Heart right ventricle (tissue), 16 donors: ENCODE data around the gene CALM1. TPM values are rescaled to one million over a fixed set of nuclear protein-coding genes. Genes with fewer than 3 reads are reported as not detected.

Experiments used
- ATAC-seq, 8 donors: fragments of 200-7000 bp; cut with Tn5 transposase; one replicate each; pipeline ENCODE4 v1.9.1; 2020; ENCODE audit warnings: mild to moderate bottlenecking in 8 of 8, moderate library complexity in 8 of 8, moderate number of reproducible peaks in 1 of 8
- DNase-seq, 2 donors: peaks; one replicate each; pipeline ENCODE4 v3.0.0-alpha.2; 2020
- H3K27ac ChIP-seq, 10 donors: fragments of 200-600 bp; sonication (generic) in 2 of 10; one replicate each; pipeline versions ENCODE4 v1.5.0 to v1.8.0; 2020 to 2022; ENCODE audit warnings: mild to moderate bottlenecking in 3 of 10
- H3K27me3 ChIP-seq, 7 donors: fragments of 200-600 bp; one replicate each; pipeline ENCODE4 v1.8.0; 2021 to 2022; ENCODE audit warnings: mild to moderate bottlenecking in 2 of 7
- H3K36me3 ChIP-seq, 9 donors: fragments of 200-600 bp; sonication (generic) in 1 of 9; one replicate each; pipeline versions ENCODE4 v1.5.0 to v1.8.0; 2020 to 2022; ENCODE audit warnings: mild to moderate bottlenecking in 2 of 9
- H3K4me1 ChIP-seq, 9 donors: fragments of 200-600 bp; sonication (generic) in 1 of 9; one replicate each; pipeline versions ENCODE4 v1.5.0 to v1.8.0; 2020 to 2022; ENCODE audit warnings: mild to moderate bottlenecking in 4 of 9
- H3K4me3 ChIP-seq, 10 donors: fragments of 200-600 bp; sonication (generic) in 2 of 10; one replicate each; pipeline versions ENCODE4 v1.5.0 to v1.8.0; 2020 to 2022; ENCODE audit warnings: mild to moderate bottlenecking in 7 of 10, moderate library complexity in 2 of 10
- H3K9me3 ChIP-seq, 11 donors: fragments of 200-600 bp in 10 of 11; sonication (generic) in 2 of 11; one replicate each; pipeline versions ENCODE4 v1.5.0 to v1.8.0; 2013 to 2022; ENCODE audit warnings: mild to moderate bottlenecking in 2 of 11, control low read depth in 1 of 11, moderate library complexity in 1 of 11
- CTCF ChIP-seq, 9 donors: fragments of 200-600 bp; sonication (generic) in 2 of 9; IDR thresholded peaks; one replicate each; pipeline versions ENCODE4 v1.5.0 to v1.8.0; 2021 to 2022; ENCODE audit warnings: antibody characterized with exemption in 9 of 9, mild to moderate bottlenecking in 5 of 9, moderate library complexity in 1 of 9
- WGBS, 2 donors: extraction: QIAGEN DNeasy Blood & Tissue Kit; methylation state at CpG; one replicate each; pipeline ENCODE4 v1.1.7; 2013; ENCODE audit warnings: inconsistent platforms in 1 of 2; 5-methylcytosine and 5-hydroxymethylcytosine counted together
- intact Hi-C, 10 donors: fragments of 100-400 bp; cut with DNase I; formaldehyde crosslinking; loops; one replicate each; pipeline versions ENCODE4 v1.11.1 to v1.14.2; 2022
- polyA plus RNA-seq, 2 donors: library from polyadenylated mRNA; stranded (reverse); fragments of 200-250 nt; gene quantifications; one replicate each; pipeline ENCODE4 v1.2.3, GENCODE V29; 2013
- total RNA-seq, 10 donors: library from RNA; stranded (reverse); fragmentation: NEBNext Ultra II Directional in 3 of 10; extraction: Animal tissue kit (Norgen Biotek cat#: 25700) in 3 of 10; gene quantifications; one replicate each; pipeline versions ENCODE4 v1.2.1 to v1.2.4, GENCODE V29; 2021 to 2023
- donor health status: Arrhythmogenic right ventricular cardiomyopathy.
- donor health status: ischemic (EF 13 %, LVEDD 7.1; RV severe dilation, severe dysfunction).
- donor health status: healthy with polysubstance abuse.
- donor health status: DM: no; HTN: yes; CAD: no.
- donor health status: DM: no; HTN: no; CAD: no.
- donor health status: ischemic (EF 25% LVEDD 6.9; RV normal size, moderate dysfunction).
- donor health status: ischemic (EF 25% LVEDD 5.7; RV mildly dilated, moderate dysfunction).
- donor health status: healthy.
- donor health status: DM: yes; HTN: yes; CAD: no.
- donor health status: Ischemic cardiomyopathy.
- donor health status: ischemic (EF 35%, LVEDD 5.7; RV mildly dilated, moderate dysfunction).
- donor health status: nonischemic (EF 11% LVEDD 7.7; RV severe dilation, severe dysfunction).
- donor health status: DM: yes; HTN: yes; CAD: no.
- donor health status: PGD.
- donor health status: ischemic (EF 29% LVEDD 5.4; RV normal size, mild dysfunction).
- donor health status: nonischemic (EF 23%, LVEDD 6.1; RV moderate dilation, normal function).

The CALM1 gene
- total and polyA plus RNA-seq, 12 donors: 293 to 787 (median 444) TPM

- WGBS, 2 donors: 97 to 98% methylated on average over 13 of the region's 13 CpGs
- ATAC-seq (no peak), DNase-seq (no peak)
- Histone ChIP-seq H3K9me3 (peaks cover 0 to under 1% (median 0%) of the 10 kb centered on the region in 11 donors), H3K4me1 (peaks cover 8 to 49% (median 31%) of the 10 kb centered on the region in 9 donors), H3K36me3 (no peaks in the 10 kb centered on the region), H3K4me3 (no peak overlapping the region), H3K27ac (no peak overlapping the region), H3K27me3 (no peaks in the 10 kb centered on the region)
- TF ChIP-seq CTCF (IDR thresholded peaks at IDR 0.05): no peak
- intact Hi-C loops: no loop called here
Measured at GRCh38 chr14:90423166-90423565, 26.3 kb downstream of the CALM1 start.

DNA sequence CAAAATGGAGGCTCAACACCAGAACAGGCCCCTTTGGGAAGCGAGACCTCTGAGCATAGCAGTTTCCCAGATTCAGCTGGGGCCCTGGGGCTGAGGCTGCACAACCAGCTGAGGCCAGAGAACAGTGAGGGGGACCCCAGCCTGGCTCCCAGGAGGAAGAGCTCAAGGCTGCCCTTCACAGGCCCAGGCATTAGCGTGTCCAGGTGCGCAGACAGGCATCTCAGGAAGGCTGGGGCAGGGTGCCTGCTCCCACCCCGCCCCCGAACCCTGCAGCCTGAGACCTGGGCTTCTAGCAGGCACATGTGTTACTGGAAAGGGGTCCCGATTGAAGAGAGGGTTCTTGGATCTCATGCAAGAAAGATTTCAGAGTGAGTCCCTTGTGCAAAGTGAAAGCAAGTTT, 27.2 kb downstream of the CALM1 start:
- no peak for ATAC-seq
- DNase-seq: no peak
- Histone ChIP-seq H3K27ac (no peak overlapping the region), H3K27me3 (no peaks in the 10 kb centered on the region), H3K4me1 (peaks cover 5 to 49% (median 32%) of the 10 kb centered on the region in 9 donors), H3K36me3 (no peaks in the 10 kb centered on the region), H3K4me3 (no peak overlapping the region), H3K9me3 (peaks cover 0 to 3% (median 0%) of the 10 kb centered on the region in 11 donors)
- intact Hi-C loops: no loop called here
- no peak for TF ChIP-seq CTCF (IDR thresholded peaks at IDR 0.05)
- WGBS, 2 donors: 93 to 95% methylated on average over 6 of the region's 6 CpGs

DNA sequence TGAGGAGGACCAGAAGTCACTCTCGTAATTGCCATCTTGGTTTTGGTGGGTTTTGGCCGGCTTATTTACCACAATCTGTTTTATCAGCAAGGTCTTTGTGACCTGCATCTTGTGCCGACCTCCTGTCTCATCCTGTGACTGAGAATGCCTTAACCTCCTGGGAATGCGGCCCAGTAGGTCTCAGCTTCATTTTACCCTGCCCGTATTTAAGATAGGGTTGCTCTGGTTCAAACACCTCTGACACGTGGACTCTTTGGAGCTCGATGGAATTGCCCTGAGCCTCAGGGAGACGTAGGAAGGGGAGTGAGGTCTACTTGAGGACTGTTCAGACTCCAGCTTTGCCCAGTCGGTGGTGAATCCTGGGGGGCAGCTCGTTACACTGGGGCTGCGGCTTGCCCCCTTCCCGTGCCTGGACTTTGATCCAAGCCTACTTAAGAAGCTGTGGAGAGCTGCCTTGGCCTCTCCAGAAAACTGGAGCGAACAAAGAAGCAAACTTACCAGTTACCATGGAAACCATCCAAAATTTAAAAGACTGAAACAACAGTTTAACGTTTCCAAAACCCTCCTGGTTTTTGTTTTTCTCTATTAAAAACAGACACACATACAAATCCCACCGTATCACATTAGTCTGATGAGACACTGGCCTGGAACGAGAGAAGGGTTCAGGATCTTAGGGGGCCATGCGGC, 28.0 kb downstream of the CALM1 start:
- no peak for TF ChIP-seq CTCF (IDR thresholded peaks at IDR 0.05)
- no peaks in the 10 kb centered on the region for H3K36me3 ChIP-seq
- intact Hi-C loops: no loop called here
- no peaks in the 10 kb centered on the region for H3K27me3 ChIP-seq
- no peak overlapping the region for H3K4me3 ChIP-seq
- peaks cover 0 to 6% (median 0%) of the 10 kb centered on the region in 11 donors for H3K9me3 ChIP-seq
- WGBS, 2 donors: 86 to 88% methylated on average over 17 of the region's 17 CpGs
- H3K27ac ChIP-seq: no peak overlapping the region
- H3K4me1 ChIP-seq: peaks cover 4 to 47% (median 24%) of the 10 kb centered on the region in 9 donors
- no peak for ATAC-seq
- no peak for DNase-seq

DNA sequence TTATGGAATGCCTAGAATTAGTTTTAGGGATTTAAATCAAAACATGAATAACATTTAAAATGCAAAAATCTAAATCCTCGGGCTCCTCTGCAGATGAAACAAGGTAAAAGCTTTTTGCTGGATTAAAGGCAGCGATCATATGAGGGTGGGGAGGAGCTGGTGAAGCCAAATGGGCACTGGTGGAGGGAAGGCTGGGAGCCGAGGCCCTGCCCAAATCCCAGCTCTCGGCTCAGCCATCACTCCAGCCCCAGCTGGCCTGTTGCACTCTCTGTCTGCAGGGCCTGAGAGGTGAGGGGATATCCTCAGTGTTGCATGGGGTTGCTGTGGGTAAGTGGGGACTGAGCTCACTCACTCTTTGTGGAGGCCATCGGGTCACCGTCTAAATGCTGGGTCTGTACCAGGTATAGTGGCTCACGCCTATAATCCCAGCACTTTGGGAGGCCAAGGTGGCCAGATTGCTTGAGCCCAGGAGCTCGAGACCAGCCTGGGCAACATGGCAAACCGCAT, 28.6 kb downstream of the CALM1 start:
- Histone ChIP-seq H3K4me1 (peaks cover 4 to 47% (median 22%) of the 10 kb centered on the region in 9 donors), H3K27me3 (no peaks in the 10 kb centered on the region), H3K9me3 (peaks cover 0 to 6% (median 0%) of the 10 kb centered on the region in 11 donors), H3K36me3 (no peaks in the 10 kb centered on the region), H3K27ac (peak overlapping the region in 1 of 10 donors; percentile 85), H3K4me3 (no peak overlapping the region)
- ATAC-seq: no peak
- no peak for DNase-seq
- no peak for TF ChIP-seq CTCF (IDR thresholded peaks at IDR 0.05)
- intact Hi-C loops: no loop called here
- WGBS, 2 donors: 95 to 96% methylated on average over 9 of the region's 9 CpGs
